Peyer's patch (tissue), 4 donors: ENCODE data around the gene PLIN3.

Experiments used
- POLR2A ChIP-seq, 2 donors: fragments of 450-650 bp; IDR thresholded peaks; one replicate each; pipeline ENCODE4 v1.5.1; 2017; ENCODE audit warnings: antibody characterized with exemption in 2 of 2, mild to moderate bottlenecking in 2 of 2, moderate library complexity in 2 of 2
- TF ChIP-seq, protein P1 (sequence below), 6 experiments: fragments of 450-650 bp in 4 of 6; fragments of 200-600 bp in 2 of 6; sonication (generic) in 1 of 6; IDR thresholded peaks; one replicate each; pipeline ENCODE4 v1.5.1; 2017 to 2019; ENCODE audit warnings: antibody characterized with exemption in 6 of 6, mild to moderate bottlenecking in 3 of 6, moderate library complexity in 1 of 6

GRCh38 chr19:4902796-4903195, 35.3 kb upstream of the PLIN3 start, which contains the start of gene ARRDC5:
- TF ChIP-seq, protein P1, sequence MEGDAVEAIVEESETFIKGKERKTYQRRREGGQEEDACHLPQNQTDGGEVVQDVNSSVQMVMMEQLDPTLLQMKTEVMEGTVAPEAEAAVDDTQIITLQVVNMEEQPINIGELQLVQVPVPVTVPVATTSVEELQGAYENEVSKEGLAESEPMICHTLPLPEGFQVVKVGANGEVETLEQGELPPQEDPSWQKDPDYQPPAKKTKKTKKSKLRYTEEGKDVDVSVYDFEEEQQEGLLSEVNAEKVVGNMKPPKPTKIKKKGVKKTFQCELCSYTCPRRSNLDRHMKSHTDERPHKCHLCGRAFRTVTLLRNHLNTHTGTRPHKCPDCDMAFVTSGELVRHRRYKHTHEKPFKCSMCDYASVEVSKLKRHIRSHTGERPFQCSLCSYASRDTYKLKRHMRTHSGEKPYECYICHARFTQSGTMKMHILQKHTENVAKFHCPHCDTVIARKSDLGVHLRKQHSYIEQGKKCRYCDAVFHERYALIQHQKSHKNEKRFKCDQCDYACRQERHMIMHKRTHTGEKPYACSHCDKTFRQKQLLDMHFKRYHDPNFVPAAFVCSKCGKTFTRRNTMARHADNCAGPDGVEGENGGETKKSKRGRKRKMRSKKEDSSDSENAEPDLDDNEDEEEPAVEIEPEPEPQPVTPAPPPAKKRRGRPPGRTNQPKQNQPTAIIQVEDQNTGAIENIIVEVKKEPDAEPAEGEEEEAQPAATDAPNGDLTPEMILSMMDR (IDR thresholded peaks at IDR 0.05) = no peak
- no peak for TF ChIP-seq POLR2A (IDR thresholded peaks at IDR 0.05)
